OCI-LY1 (cell line): ENCODE data around the gene FAXDC2.

ENCODE experiments used
- H2AFZ ChIP-seq: fragments of 200-600 bp; sonication (generic), shearing (Covaris generic); 2 replicates; pipeline ENCODE4 v1.6.0; 2014; ENCODE audit warnings: antibody characterized with exemption, mild to moderate bottlenecking, low read length
- H3F3A ChIP-seq: fragments of 200-600 bp; sonication (generic), shearing (Covaris generic); 2 replicates; pipeline ENCODE4 v1.6.0; 2014; ENCODE audit warnings: mild to moderate bottlenecking, antibody characterized with exemption, low read length, moderate library complexity; ENCODE audit not compliant: insufficient read depth
- H3K27ac ChIP-seq: fragments of 200-600 bp; sonication (generic); 2 replicates; pipeline ENCODE4 v1.5.1; 2014; ENCODE audit warnings: low read length, mixed run types, mild to moderate bottlenecking, low read depth; ENCODE audit not compliant: poor library complexity, severe bottlenecking
- H3K27me3 ChIP-seq: fragments of 200-600 bp; sonication (generic); 2 replicates; pipeline ENCODE4 v1.6.0; 2014; ENCODE audit warnings: antibody characterized with exemption, mild to moderate bottlenecking, low read length, moderate library complexity; ENCODE audit not compliant: insufficient read depth
- H3K36me3 ChIP-seq: fragments of 200-600 bp; sonication (generic); 2 replicates; pipeline ENCODE4 v1.6.1; 2014; ENCODE audit warnings: mild to moderate bottlenecking, antibody characterized with exemption, low read length, moderate library complexity, mixed read lengths; ENCODE audit not compliant: insufficient read depth
- H3K4me1 ChIP-seq: fragments of 200-600 bp; sonication (generic); 2 replicates; pipeline ENCODE4 v1.5.1; 2014; ENCODE audit warnings: mild to moderate bottlenecking, low read length, moderate library complexity; ENCODE audit not compliant: insufficient read depth, severe bottlenecking
- H3K4me2 ChIP-seq: fragments of 200-600 bp; sonication (generic), shearing (Covaris generic); 2 replicates; pipeline ENCODE4 v1.6.1; 2014; ENCODE audit warnings: low read length
- H3K4me3 ChIP-seq: fragments of 200-600 bp; sonication (generic); 2 replicates; pipeline ENCODE4 v1.5.1; 2014; ENCODE audit warnings: low read length, low read depth, mild to moderate bottlenecking, mixed read lengths; ENCODE audit not compliant: poor library complexity, severe bottlenecking
- H3K79me2 ChIP-seq: fragments of 200-600 bp; shearing (Covaris generic); 2 replicates; pipeline ENCODE4 v1.6.1; 2016; ENCODE audit warnings: mixed run types, low read length, mixed read lengths; ENCODE audit not compliant: insufficient read depth
- H3K9ac ChIP-seq: fragments of 200-600 bp; sonication (generic), shearing (Covaris generic); 2 replicates; pipeline ENCODE4 v1.6.1; 2014; ENCODE audit warnings: mild to moderate bottlenecking, low read length, mixed read lengths
- H3K9me2 ChIP-seq: fragments of 200-600 bp; sonication (generic), shearing (Covaris generic); 2 replicates; pipeline ENCODE4 v1.6.1; 2014; ENCODE audit warnings: low read depth, mild to moderate bottlenecking, low read length, mixed read lengths
- H3K9me3 ChIP-seq: fragments of 200-600 bp; shearing (Covaris generic); 2 replicates; pipeline ENCODE4 v1.6.1; 2014; ENCODE audit warnings: low read length, mixed read lengths
- H4K20me1 ChIP-seq: fragments of 200-600 bp; sonication (generic), shearing (Covaris generic); 2 replicates; pipeline ENCODE4 v1.6.0; 2016; ENCODE audit warnings: mild to moderate bottlenecking, low read length; ENCODE audit not compliant: insufficient read depth
- EZH2 ChIP-seq: fragments of 200-600 bp; sonication (generic), shearing (Covaris generic); IDR thresholded peaks from 2 replicates; pipeline ENCODE4 v1.8.0; 2017; ENCODE audit warnings: borderline replicate concordance, mixed run types, mild to moderate bottlenecking, antibody characterized with exemption, low read length, moderate library complexity, mixed read lengths
- TF ChIP-seq, protein P1 (sequence below): fragments of 200-600 bp; sonication (generic), shearing (Covaris generic); IDR thresholded peaks from 2 replicates; pipeline ENCODE4 v1.5.1; 2017; ENCODE audit warnings: mild to moderate bottlenecking, antibody characterized with exemption, low read length, moderate library complexity, mixed read lengths

Gene FAXDC2

DNA sequence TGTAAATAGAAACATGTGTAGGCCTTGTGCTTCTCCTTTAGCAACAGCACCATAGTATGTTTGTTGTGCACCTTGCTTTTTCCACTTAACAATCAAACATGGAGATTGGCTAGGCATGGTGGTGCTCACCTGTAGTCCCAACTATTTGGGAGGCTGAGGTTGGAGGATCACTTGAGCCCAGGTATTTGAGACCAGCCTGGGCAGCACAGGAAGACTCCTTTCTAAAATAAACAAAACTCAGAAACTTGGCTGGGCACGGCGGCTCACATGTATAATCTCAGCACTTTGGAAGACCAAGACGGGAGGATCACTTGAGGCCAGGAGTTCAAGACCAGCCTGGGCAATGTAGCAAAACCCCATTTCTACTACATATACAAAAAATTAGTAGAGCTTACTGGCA, 948 bp upstream of the FAXDC2 start:
- H3K9me2 ChIP-seq: no peaks in the 10 kb centered on the region
- no peaks in the 10 kb centered on the region for H3K27me3 ChIP-seq
- no peaks in the 10 kb centered on the region for H3F3A ChIP-seq
- H2AFZ ChIP-seq: no peak overlapping the region
- H3K4me2 ChIP-seq: no peak overlapping the region
- no peaks in the 10 kb centered on the region for H3K9me3 ChIP-seq
- H3K4me1 ChIP-seq: no peaks in the 10 kb centered on the region
- TF ChIP-seq, protein P1, sequence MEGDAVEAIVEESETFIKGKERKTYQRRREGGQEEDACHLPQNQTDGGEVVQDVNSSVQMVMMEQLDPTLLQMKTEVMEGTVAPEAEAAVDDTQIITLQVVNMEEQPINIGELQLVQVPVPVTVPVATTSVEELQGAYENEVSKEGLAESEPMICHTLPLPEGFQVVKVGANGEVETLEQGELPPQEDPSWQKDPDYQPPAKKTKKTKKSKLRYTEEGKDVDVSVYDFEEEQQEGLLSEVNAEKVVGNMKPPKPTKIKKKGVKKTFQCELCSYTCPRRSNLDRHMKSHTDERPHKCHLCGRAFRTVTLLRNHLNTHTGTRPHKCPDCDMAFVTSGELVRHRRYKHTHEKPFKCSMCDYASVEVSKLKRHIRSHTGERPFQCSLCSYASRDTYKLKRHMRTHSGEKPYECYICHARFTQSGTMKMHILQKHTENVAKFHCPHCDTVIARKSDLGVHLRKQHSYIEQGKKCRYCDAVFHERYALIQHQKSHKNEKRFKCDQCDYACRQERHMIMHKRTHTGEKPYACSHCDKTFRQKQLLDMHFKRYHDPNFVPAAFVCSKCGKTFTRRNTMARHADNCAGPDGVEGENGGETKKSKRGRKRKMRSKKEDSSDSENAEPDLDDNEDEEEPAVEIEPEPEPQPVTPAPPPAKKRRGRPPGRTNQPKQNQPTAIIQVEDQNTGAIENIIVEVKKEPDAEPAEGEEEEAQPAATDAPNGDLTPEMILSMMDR: no peak
- no peak for TF ChIP-seq EZH2
- H4K20me1 ChIP-seq: no peaks in the 10 kb centered on the region
- no peaks in the 10 kb centered on the region for H3K36me3 ChIP-seq
- no peaks in the 10 kb centered on the region for H3K79me2 ChIP-seq
- no peak overlapping the region for H3K4me3 ChIP-seq
- H3K27ac ChIP-seq: no peak overlapping the region
- H3K9ac ChIP-seq: no peak overlapping the region

DNA sequence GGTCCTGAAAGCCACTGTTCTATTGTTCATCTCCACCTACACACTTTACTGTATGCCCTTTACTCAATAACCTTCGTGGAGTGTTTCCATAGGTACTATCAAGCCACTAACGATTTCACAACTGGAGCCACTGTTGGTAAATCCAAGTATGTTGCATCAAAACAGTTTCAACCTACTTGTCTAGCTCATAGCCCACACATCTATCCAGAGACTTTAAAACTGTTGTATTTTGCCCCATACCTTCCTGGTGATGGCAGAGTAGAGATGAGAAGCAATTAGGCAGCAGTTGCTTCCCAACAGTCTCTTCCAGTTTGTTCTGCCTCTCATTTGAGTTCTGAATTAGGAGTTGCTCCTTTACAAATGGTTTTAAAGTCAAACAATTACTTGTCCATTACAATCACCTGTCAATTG, 607 bp downstream of the FAXDC2 start:
- H3K9me2 ChIP-seq: no peaks in the 10 kb centered on the region
- no peaks in the 10 kb centered on the region for H3K36me3 ChIP-seq
- H3K27me3 ChIP-seq: no peaks in the 10 kb centered on the region
- H2AFZ ChIP-seq: no peak overlapping the region
- no peaks in the 10 kb centered on the region for H3K4me1 ChIP-seq
- no peak overlapping the region for H3K4me2 ChIP-seq
- H3K9me3 ChIP-seq: no peaks in the 10 kb centered on the region
- H4K20me1 ChIP-seq: no peaks in the 10 kb centered on the region
- no peak overlapping the region for H3K9ac ChIP-seq
- H3F3A ChIP-seq: no peaks in the 10 kb centered on the region
- no peak for TF ChIP-seq EZH2
- TF ChIP-seq, protein P1: no peak
- H3K27ac ChIP-seq: no peak overlapping the region
- H3K4me3 ChIP-seq: no peak overlapping the region
- no peaks in the 10 kb centered on the region for H3K79me2 ChIP-seq

DNA sequence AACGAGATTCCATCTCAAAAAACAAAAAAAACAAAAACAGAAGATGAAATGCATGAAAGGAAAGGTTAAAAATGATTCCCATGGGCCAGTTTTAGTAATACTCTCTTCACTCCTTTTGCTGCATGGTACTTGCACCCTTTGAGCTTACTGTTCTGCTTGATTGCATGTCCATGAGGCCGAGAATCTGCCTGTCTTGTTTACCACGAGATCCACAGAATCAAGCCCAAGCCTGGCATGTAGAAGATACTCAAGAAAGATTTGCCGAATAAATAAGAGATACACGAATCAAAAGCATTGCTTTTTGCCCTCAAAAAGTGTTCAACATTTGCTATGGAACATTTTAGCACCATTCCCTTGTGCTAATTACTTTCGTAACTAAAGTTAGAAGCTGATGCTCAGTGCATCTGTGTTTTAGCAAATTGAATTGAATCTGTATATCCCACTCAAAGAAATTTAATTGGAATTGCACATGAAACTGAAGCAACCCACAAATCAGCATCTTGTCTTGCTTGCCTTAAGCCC, 1.1 kb downstream of the FAXDC2 start:
- H3K36me3 ChIP-seq: no peaks in the 10 kb centered on the region
- no peak overlapping the region for H2AFZ ChIP-seq
- H3K4me1 ChIP-seq: no peaks in the 10 kb centered on the region
- H3K4me2 ChIP-seq: no peak overlapping the region
- H3K79me2 ChIP-seq: no peaks in the 10 kb centered on the region
- H3K4me3 ChIP-seq: no peak overlapping the region
- H3K9me3 ChIP-seq: no peaks in the 10 kb centered on the region
- H3K9me2 ChIP-seq: no peaks in the 10 kb centered on the region
- no peak for TF ChIP-seq EZH2
- TF ChIP-seq, protein P1: no peak
- no peak overlapping the region for H3K9ac ChIP-seq
- H3K27me3 ChIP-seq: no peaks in the 10 kb centered on the region
- H3F3A ChIP-seq: no peaks in the 10 kb centered on the region
- no peaks in the 10 kb centered on the region for H4K20me1 ChIP-seq
- no peak overlapping the region for H3K27ac ChIP-seq
